HepG2 (cell line): ENCODE data around the gene EXTL1.

ENCODE experiments used
- ADNP ChIP-seq: sonication (generic); formaldehyde crosslinking; IDR thresholded peaks from 2 replicates; pipeline ENCODE4 v1.4.0; 2020; ENCODE audit warnings: missing genetic modification reagents
- CBX5 ChIP-seq: sonication (generic); formaldehyde crosslinking; IDR thresholded peaks from 2 replicates; pipeline ENCODE4 v1.4.0; 2020; ENCODE audit warnings: missing genetic modification reagents, borderline replicate concordance
- ETV6 ChIP-seq: sonication (generic); formaldehyde crosslinking; conservative IDR thresholded peaks from 2 replicates; pipeline ENCODE4 v1.4.0; 2020; ENCODE audit warnings: missing genetic modification reagents
- EZH2 ChIP-seq: conservative IDR thresholded peaks from 2 replicates; pipeline ENCODE4 v1.6.1; 2012; ENCODE audit warnings: mild to moderate bottlenecking, low read depth, low read length, moderate library complexity
- GPN1 ChIP-seq: sonication (generic); formaldehyde crosslinking; IDR thresholded peaks from 2 replicates; pipeline ENCODE4 v1.5.1; 2020; ENCODE audit warnings: missing genetic modification reagents, borderline replicate concordance
- NR2F1 ChIP-seq, 2 experiments: fragments of 450-650 bp in 1 of 2; formaldehyde crosslinking in 1 of 2; IDR thresholded peaks; 2 replicates each; pipeline versions ENCODE4 v1.5.0 to v1.6.1; 2016 to 2020; ENCODE audit warnings: mild to moderate bottlenecking in 1 of 2, missing compliant biosample characterization in 1 of 2, missing genetic modification reagents in 1 of 2, moderate library complexity in 1 of 2
- RARA ChIP-seq: IDR thresholded peaks from 2 replicates; pipeline ENCODE4 v1.6.1; 2016; ENCODE audit warnings: missing genetic modification reagents, missing compliant biosample characterization
- SIX4 ChIP-seq: sonication (generic); formaldehyde crosslinking; IDR thresholded peaks from 2 replicates; pipeline ENCODE4 v1.4.0; 2020; ENCODE audit warnings: missing genetic modification reagents
- SMAD1 ChIP-seq: sonication (generic); formaldehyde crosslinking; IDR thresholded peaks from 2 replicates; pipeline ENCODE4 v1.4.0; 2020; ENCODE audit warnings: missing genetic modification reagents, low read depth, mild to moderate bottlenecking, borderline replicate concordance

GRCh38 chr1:26006710-26007109 is 14.9 kb upstream of the EXTL1 start:
- TF ChIP-seq RARA (CRISPR knock-in tag) (no peak), SIX4 (no peak), SMAD1 (CRISPR knock-in tag) (no peak), EZH2 (no peak), NR2F1 (CRISPR knock-in tag; IDR thresholded peaks at IDR 0.05) (no peak), CBX5 (CRISPR knock-in tag) (no peak), GPN1 (CRISPR knock-in tag) (no peak), ADNP (CRISPR knock-in tag) (no peak), ETV6 (CRISPR knock-in tag) (no peak)
